Esophagus muscularis mucosa (tissue), 4 donors: ENCODE data around the gene LUC7L2.
"Not testable (repeated sequence)": the region's sequence is repeated elsewhere in the genome, so short reads cannot be mapped to it uniquely, and the experiment has no call there.

Experiments
- CTCF ChIP-seq, 3 experiments: fragments of 200-600 bp in 2 of 3; fragments of 450-650 bp in 1 of 3; sonication (generic) in 2 of 3; IDR thresholded peaks; one replicate each; pipeline ENCODE4 v1.5.1; 2017 to 2019; ENCODE audit warnings: antibody characterized with exemption in 3 of 3, mild to moderate bottlenecking in 2 of 3, moderate library complexity in 1 of 3
- EP300 ChIP-seq: sonication (generic); formaldehyde crosslinking; IDR thresholded peaks from one replicate; pipeline ENCODE4 v1.6.1; 2017; ENCODE audit warnings: antibody characterized with exemption
- POLR2AphosphoS5 ChIP-seq, 2 donors: sonication (generic); formaldehyde crosslinking; IDR thresholded peaks; one replicate each; pipeline ENCODE4 v1.6.1; 2017; ENCODE audit warnings: antibody characterized with exemption in 2 of 2

GRCh38 chr7:139464511-139464910 lies 104.8 kb downstream of the LUC7L2 start:
- not testable (repeated sequence) for TF ChIP-seq CTCF (IDR thresholded peaks at IDR 0.05); EP300; POLR2AphosphoS5 (IDR thresholded peaks at IDR 0.05)
